ENCODE results near the gene TLR2.

TLR2 gene, protein sequence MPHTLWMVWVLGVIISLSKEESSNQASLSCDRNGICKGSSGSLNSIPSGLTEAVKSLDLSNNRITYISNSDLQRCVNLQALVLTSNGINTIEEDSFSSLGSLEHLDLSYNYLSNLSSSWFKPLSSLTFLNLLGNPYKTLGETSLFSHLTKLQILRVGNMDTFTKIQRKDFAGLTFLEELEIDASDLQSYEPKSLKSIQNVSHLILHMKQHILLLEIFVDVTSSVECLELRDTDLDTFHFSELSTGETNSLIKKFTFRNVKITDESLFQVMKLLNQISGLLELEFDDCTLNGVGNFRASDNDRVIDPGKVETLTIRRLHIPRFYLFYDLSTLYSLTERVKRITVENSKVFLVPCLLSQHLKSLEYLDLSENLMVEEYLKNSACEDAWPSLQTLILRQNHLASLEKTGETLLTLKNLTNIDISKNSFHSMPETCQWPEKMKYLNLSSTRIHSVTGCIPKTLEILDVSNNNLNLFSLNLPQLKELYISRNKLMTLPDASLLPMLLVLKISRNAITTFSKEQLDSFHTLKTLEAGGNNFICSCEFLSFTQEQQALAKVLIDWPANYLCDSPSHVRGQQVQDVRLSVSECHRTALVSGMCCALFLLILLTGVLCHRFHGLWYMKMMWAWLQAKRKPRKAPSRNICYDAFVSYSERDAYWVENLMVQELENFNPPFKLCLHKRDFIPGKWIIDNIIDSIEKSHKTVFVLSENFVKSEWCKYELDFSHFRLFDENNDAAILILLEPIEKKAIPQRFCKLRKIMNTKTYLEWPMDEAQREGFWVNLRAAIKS

DNA sequence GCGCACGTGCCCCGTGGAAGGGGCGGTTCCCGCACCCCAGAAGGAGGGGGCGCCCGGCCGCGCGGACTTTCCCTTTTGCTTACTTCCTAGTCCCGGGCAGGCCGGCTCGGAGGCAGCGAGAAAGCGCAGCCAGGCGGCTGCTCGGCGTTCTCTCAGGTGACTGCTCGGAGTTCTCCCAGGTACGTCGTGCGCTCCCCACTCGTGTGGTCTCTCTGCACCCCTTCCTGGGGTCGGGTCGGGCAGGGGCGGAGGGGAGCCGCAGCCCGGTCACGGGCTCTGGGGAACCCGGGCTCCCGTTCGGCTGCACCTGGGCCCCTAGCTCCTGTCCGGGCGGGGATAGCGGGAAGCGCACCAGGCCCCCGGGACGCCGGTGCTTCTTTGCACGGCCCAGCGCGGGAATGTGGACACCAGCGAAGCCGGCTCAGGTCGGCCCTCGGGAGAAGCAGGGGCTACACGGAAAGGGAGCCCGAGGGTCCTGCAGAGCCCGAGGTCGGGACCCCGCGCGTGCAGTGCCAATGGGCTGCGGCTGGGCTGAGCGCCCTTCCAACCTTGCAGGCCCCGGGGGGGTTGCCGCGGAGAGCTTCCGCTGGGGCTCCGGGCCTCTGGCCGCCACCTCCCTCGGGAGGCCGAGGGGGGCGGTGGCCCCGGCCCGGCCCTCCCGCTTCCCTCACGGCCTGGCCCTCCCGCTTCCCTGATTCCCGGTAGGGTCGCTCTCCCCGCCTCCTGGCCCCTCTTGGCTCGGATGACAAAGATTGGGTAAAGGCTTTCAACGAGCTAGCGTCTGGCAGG is at the start of gene TLR2:
TLR2 (plus strand) TSS at position 99 of the 789 bp plus-strand sequence. CDS start 18,628 bp downstream, outside the sequence.
- no peak for DNase-seq

DNA sequence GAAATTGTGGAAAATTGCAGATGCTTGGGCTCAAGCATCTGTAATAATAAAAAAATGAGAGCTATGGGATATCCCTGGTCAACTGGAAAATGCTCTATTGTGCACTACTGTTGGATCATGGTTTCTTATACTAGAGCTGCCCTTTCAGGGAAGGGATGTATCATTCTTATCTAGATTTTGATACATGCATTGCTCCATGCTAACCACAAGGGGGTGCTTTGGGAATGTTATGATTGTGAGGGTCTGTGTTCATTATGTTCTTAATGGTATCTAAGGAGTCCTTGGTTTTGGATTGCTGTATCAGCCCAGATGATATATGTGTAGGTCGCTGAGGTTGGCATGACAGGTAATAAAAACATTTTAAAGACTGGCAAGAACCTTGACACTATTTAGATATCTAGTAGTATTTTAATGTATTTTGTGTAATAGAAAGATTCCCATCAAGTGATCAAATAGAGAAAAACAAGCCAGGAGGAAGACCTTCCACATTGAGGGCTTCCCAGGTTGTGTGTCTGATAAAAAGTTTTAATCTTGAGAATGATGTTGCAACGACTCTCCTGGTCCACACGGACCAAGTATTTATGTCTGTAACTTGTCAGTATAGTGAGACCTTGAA is 49.2 kb upstream of the TLR2 start:
- DNase-seq: no peak

DNA sequence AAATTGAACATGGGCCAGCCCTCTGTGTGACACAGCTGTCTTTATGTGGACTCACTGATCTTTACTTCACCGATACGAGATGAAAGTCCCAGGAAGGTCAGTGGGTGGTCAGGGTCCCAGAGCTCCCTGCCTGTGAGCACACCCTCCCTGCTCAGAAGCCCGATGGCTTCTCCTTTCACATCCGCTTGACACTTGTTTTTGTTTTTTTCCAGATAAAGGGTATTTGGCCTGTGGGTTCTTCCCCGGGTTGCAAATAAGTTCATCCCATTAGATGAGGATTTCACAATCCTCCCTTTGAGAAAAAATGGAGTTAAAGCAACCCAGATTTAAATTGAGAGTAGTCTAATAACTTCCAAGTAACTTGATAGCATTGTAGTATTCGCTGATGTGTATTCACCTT is 48.2 kb upstream of the TLR2 start:
- no peak for DNase-seq

DNA sequence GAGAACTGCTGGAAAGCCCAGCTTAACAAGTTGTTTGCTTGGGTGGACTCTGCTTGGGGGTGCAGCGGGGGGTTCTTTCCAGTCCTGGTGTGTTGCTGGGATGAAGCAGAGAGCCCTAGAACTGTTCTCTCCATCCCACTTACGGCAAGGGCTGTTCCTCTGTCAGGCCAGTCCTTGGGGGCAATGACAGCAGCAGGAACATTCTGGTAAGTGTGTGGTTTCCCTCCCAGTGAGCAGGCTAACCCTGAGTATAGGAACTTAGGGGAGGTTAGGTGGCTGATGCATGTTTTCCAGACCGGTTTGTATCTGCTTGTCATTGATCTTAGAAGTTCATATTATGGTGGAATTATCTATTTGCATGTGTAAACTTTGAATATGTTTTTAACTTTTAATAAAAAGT is 46.9 kb upstream of the TLR2 start:
- no peak for DNase-seq

DNA sequence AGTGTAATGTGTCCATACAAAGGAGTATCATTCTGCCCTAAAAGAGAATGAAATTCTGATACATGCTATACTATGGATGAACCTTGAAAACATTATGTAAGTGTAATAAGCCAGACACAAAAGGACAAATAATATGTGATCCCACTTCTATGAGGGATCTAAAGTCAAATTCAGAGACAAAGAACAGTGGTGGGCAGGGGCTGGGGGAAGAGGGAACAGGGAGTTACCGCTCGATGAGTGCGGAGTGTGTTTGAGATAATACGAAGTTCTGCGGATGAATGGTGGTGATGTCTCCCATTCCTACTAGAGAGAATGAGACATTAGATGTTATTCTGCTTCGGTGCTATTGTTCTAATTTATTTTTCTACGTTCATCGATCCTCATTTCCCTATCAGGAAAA is 46.1 kb upstream of the TLR2 start:
- no peak for DNase-seq

DNA sequence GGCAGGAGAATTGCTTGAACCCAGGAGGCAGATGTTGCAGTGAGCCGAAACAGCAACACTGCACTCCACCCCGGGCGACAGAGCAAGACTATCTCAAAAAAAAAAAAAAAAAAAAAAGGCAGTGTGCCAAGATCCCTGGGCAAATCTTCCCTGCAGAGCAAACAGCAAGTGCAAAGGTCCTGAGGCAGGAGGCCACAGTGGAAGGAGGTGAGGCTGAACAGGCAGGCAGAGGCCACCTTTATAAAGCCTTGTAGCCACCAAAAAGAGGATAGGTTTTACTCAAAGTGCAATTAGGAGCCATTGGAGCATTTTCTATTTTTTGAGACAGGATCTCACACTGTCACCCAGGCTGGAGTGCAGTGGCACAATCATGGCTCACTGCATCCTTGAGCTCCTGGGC is 45.1 kb upstream of the TLR2 start:
- DNase-seq: no peak

DNA sequence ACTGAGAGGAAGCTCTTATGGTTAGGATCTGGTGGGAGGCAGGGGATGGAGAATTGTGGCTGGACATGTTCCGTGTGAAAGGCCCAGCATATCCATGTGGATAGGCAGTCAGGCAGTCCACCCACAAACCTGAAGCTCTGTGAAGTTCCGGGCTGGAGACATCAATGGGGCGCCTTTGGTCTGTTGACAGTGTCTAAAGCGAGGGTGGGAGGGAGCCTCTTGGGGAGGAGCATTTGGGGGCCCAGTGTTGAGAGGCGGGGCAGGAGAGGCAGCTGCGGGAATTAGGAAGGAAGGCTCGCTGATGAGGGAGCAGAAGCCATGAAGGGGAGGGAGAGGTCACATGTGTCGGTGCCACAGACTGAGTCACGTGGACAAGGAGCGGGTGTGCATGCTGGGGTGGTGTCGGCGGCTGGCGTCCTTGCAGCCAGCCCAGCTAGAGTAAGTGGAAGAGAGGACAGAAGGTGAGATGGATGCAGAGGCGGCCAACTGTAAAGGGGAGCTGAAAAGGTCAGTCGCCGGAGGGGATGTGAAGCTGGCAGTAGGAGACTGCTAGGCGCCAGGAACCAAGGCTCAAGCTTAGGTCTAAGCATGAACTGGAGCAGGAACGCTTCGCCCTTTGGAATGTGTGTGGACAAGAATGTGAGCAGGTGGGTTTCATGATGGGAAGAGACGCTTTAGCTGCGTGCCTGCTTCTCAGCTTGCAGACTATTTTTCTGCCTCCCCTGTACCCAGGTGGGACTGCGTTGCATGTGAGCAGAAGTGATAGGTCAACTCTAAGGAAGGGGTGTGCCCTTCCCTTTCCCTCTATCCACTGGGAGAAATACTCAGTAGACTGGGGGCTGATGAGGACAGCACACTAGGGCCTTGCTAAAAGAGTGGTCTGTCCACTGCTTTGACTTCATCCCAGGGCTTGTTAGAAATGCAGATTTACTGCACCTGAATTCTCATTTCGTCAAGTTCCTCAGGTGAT is 44.0 kb upstream of the TLR2 start:
- DNase-seq: no peak

DNA sequence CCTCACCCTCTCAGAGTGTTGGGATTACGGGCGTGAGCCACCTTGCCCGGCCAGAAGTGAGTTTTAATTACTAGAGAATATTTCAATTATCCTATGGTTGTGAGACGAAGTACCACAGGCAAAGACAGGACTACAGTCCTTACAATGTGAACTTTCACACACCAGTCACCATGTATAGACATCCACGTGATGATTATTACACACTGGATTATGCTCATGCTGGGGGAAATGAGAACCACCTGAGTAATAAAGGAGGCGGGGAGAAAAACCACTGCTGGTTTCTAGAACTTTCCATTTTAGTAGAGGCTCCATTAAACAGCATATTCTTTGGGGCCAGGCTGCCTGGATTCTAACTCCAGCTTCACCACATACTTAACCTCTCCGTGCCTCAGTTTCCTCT is 42.5 kb upstream of the TLR2 start:
- no peak for DNase-seq

DNA sequence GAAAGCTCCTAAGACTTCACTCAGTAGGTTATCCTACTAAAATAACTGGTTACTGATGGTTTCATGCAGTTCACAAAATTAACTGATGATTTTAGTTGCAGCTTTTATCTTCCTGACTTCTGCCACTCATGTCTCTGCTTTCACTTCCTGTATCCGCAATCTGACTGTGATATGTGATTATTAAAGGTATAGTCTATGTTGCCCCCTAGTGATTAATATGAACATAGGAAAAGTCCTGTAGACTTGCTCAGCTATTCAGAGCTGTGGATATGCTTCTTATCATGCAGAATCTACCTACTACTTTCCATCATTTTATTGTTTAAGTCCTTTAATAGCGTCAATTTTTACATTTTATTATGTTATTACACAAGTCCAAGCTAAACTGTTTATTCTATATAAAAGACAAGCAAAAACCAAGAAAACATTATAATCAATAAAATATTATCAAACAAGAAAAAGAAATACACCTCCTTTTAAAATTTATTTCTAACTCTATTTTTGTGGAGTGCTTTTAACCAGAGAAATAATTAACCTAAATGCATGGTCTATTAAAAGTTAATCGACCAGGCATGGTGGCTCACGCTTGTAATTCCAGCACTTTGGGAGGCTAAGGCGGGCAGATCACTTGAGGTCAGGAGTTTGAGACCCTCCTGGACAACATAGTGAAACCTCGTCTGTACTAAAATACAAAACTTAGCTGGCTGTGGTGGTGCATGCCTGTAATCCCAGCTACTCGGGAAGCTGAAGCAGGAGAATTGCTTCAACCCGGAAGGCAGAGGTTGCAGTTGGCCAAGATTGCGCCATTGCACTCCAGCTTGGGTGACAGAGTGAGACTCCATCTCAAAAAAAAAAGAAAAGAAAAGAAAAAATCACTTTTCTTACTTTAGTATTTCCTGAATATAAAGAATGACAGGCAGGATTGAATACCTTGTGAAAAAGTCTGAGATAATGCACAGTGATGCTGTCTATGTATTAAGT is 40.4 kb upstream of the TLR2 start:
- DNase-seq: no peak

DNA sequence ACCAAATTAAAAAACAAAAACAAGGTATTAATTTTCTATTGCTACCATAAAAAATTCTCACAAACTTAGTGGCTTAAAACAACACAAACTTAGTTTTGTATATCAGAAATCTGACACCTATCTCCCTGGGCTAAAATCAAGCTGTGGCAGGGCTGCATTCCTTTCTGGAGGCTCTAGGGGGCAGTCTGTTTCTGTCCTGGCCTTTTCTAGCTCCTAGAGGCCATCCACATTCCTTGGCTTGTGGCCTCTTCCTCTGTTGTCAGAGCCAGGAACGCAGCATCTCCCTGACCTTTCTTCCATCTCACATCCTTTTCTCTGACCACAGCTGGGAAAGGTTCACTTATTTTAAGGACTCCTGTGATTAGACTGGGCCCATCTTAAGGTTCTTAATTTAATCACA is 38.9 kb upstream of the TLR2 start:
- DNase-seq: no peak

DNA sequence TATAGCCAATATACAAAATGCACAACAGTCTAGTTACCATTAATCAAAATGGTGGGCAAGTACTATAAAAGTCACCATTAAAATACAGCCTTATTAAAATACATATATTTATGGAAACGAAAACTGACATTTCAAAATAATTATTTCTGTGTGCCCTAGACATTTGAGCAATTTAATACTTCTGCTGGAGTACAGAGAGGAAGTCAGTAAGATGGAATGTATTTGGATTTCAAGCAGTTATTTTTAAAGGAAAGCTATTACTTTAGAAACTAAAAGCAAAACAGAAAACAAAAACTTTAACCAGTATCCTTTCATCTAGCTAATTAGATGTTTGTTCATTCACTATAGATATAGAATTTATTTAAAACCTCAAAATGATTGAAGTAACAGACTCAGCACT is 37.8 kb upstream of the TLR2 start:
- no peak for DNase-seq

DNA sequence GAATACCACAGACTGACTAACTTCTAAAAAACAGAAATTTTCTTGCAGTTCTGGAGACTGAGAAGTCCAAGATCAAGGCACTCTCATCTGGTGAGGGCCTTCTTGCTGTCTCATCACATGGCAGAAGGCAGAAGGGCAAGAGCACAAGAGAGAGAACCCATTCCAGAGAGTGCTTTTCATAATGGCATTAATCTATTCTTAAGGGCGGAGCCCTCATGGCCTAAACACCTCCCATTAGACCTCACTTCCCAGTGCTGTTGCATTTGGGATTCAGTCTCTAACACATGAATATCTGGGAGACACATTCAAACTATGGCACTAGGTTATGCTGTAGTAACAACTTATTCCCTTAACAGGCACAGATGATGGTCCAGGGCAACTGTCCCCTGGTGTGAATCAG is 37.1 kb upstream of the TLR2 start:
- no peak for DNase-seq

DNA sequence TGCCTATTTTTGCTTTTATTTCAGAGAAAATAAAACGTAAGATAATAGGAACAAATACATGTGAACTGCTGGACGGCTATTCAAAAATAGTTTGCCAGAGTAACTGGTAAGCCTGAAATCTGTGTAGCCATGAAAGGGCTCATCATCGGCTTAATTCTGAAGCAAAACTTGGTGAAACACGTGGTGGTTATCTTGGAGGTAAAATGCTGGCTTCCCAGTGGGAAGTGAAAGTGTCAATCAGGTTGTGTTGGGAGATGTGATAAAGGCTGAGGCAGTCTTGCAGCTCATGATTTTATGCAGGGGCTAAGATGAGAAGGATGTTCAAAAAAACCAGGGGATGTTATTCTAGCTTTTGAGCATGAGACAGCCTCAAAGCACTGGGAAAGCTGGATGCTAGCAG is 36.1 kb upstream of the TLR2 start:
- no peak for DNase-seq

DNA sequence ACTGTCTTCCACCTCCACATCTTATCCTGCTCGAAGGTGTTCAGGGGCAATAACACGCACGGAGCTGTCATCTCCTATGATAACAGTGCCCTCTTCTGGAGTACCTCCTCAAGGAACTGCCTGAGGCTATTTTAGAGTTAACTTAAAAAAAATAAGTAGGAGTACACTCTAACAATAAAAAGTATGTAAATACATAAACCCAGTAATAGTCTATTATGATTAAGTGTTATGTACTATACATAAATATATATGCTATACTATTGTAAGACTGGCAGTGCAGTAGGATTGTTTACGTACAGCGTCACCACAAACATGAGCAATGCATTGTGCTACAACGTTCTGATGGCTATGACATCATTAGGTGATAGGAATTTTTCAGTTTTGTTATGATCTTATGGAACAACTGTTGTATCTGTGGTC is 34.5 kb upstream of the TLR2 start:
- DNase-seq: no peak

DNA sequence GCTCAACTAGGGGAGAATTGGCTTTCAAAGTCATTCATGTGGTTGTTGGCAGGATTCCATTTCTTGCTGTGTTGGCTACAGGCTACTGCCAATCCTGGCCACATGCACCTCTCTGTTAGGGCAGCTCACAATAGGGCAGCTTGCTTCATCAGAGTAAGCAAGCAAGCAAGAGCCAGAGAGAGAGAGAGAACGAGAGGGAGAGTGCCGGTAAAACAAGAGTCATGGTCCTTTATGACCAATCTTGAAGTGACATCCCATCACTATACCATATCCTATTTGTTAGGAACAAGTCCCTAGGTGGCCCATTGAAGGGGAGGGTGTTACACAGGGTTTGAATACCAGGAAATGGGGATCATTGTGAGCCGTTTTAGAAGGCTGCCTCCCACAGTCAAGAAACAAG is 33.0 kb upstream of the TLR2 start:
- no peak for DNase-seq

DNA sequence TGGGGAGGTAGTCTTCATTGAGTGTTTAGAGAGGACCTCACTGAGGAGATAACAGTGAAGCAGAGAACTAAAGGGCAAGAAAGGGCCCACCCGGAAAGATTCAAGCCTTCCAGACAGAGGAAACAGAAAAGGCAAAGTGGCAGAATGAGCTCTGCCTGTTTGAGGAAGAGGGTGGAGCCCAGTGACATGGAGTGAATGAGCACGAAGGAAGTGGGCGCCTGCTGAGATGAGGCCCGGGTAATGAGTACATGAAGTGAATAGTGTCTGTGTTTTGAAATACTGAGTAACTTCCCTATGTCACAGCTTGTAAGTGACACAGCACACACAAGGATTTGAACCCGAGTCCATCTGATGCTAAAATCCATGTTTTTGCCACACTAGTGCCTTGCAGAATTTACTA is 32.5 kb upstream of the TLR2 start:
- DNase-seq: no peak

DNA sequence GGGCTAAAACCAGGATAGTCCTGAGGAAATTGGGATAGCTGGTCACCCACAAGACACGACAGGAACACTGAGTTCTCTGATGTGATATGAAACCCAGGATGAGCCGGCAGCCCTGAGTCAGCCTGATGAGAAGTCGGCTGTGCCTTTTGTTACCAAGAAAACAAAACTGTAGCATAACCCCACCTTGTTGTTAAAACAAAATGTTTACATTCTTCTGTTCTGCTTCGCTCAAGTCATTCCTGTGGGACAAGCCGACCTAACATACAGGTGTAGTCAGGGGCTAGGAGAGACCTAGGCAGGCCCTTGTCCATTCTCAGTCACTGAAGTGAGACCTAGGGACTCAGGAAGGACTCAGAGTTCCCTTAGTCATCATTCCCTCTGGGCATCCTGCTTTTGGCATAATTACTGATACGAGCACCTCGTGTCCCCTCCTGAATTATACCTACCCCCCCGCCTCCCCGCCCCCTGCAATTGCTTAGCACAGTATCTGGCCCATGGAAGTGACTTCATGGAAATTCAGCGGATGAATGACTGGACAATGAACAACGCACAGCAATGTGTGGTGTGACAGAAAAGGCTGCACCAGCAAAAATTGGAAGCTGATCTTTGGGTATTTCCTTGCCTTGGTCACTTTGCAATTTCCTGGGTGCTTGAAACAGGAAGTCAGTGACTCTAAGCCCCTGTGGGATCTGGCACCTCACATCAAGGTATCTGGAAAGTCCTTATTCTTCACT is 31.9 kb upstream of the TLR2 start:
- no peak for DNase-seq

DNA sequence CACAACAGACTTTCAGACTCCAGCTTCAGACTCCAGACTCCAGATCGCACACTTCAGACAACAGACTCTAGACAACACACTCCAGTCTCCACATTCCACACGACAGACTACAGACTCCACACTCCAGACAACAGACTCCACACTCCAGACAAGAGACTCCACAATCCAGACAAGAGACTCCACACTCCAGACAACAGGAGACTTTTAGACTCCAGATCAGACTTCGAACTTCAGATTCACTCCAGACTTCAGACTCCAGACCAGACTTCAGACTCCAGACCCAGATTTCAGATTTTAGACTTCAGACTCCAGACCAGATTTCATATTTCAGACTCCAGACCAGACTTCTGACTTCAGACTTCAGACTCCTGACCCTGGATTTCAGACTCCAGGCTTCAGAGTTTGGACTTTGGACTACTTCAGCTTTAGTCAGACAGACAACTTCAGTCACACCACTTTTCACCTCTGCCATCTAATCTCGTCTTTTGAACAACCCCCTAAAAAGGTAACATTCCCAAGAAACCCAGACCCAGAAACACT is 29.0 kb upstream of the TLR2 start:
- DNase-seq: no peak

DNA sequence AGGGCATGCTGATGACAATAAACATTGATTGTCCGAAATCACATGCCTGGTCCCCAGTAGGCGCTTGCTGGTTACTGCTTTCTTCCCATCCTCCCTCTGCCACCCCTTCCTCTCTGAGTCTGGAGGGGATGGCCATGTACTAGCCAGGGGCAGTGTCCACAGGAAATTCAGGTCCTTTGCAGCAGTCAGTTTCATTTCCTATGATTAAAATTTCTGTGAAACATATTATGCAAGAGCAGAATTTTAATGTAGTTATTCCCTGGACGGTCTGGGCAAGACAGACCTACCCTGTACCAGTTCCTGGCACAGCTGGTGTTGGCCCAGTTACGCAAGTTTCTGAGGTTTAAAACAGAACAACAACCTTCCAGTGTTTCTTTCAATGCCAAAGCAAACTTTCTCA is 28.2 kb upstream of the TLR2 start:
- no peak for DNase-seq
